H9 (cell line): ENCODE data around the gene FRMD1. TPM values are rescaled to one million over a fixed set of nuclear protein-coding genes. Genes with fewer than 3 reads are reported as not detected.

Experiments used
- DNase-seq: peaks from one replicate; pipeline ENCODE4 v3.0.0-alpha.2; 2017
- H2AFZ ChIP-seq: one replicate; pipeline ENCODE4 v1.6.1; 2013; ENCODE audit warnings: mild to moderate bottlenecking, low read length, control low read depth, moderate library complexity
- H2AK5ac ChIP-seq: 2 replicates; pipeline ENCODE4 v1.6.1; 2013; ENCODE audit warnings: low read length, control low read depth, mixed read lengths; ENCODE audit not compliant: insufficient read length
- H2BK120ac ChIP-seq: one replicate; pipeline ENCODE4 v1.6.1; 2013; ENCODE audit warnings: low read depth, mild to moderate bottlenecking, low read length, control low read depth, inconsistent platforms; ENCODE audit not compliant: poor library complexity, severe bottlenecking
- H2BK12ac ChIP-seq: 2 replicates; pipeline ENCODE4 v1.6.1; 2013; ENCODE audit warnings: low read length, control low read depth, mixed read lengths, low read depth; ENCODE audit not compliant: insufficient read length
- H2BK15ac ChIP-seq: 2 replicates; pipeline ENCODE4 v1.6.1; 2013; ENCODE audit warnings: low read depth, low read length, control low read depth
- H2BK20ac ChIP-seq: one replicate; pipeline ENCODE4 v1.6.1; 2013; ENCODE audit warnings: low read depth, mild to moderate bottlenecking, low read length, control low read depth, inconsistent platforms; ENCODE audit not compliant: poor library complexity, severe bottlenecking
- H2BK5ac ChIP-seq: 2 replicates; pipeline ENCODE4 v1.6.1; 2013; ENCODE audit warnings: low read length, control low read depth, mixed read lengths; ENCODE audit not compliant: insufficient read length
- H3K14ac ChIP-seq: 2 replicates; pipeline ENCODE4 v1.6.1; 2013; ENCODE audit warnings: low read length, control low read depth; ENCODE audit not compliant: insufficient read depth
- H3K18ac ChIP-seq: 2 replicates; pipeline ENCODE4 v1.6.1; 2013; ENCODE audit warnings: low read depth, mild to moderate bottlenecking, mixed read lengths, low read length, control low read depth; ENCODE audit not compliant: insufficient read length
- H3K23ac ChIP-seq: 2 replicates; pipeline ENCODE4 v1.6.1; 2013; ENCODE audit warnings: low read length, control low read depth, mixed read lengths, low read depth; ENCODE audit not compliant: insufficient read length
- H3K23me2 ChIP-seq: 2 replicates; pipeline ENCODE4 v1.6.1; 2013; ENCODE audit warnings: low read depth, mild to moderate bottlenecking, mixed read lengths, low read length, control low read depth; ENCODE audit not compliant: insufficient read length, poor library complexity, severe bottlenecking
- H3K27ac ChIP-seq: 2 replicates; pipeline ENCODE4 v1.5.1; 2013; ENCODE audit warnings: low read length, control low read depth, mixed read lengths, low read depth; ENCODE audit not compliant: insufficient read length
- H3K27me3 ChIP-seq: 2 replicates; pipeline ENCODE4 v1.6.1; 2013; ENCODE audit warnings: low read length, control low read depth, inconsistent platforms; ENCODE audit not compliant: insufficient read depth
- H3K4ac ChIP-seq: 2 replicates; pipeline ENCODE4 v1.6.1; 2013; ENCODE audit warnings: low read depth, mild to moderate bottlenecking, control low read depth, inconsistent platforms, low read length, moderate library complexity
- H3K4me1 ChIP-seq: 2 replicates; pipeline ENCODE4 v1.6.1; 2013; ENCODE audit warnings: low read length, control low read depth, inconsistent platforms; ENCODE audit not compliant: insufficient read depth
- H3K4me2 ChIP-seq: 2 replicates; pipeline ENCODE4 v1.6.1; 2013; ENCODE audit warnings: low read length, control low read depth, mixed read lengths; ENCODE audit not compliant: insufficient read length, insufficient read depth
- H3K56ac ChIP-seq: 2 replicates; pipeline ENCODE4 v1.6.1; 2013; ENCODE audit warnings: low read depth, mild to moderate bottlenecking, mixed read lengths, low read length, control low read depth; ENCODE audit not compliant: insufficient read length
- H3K79me1 ChIP-seq: 2 replicates; pipeline ENCODE4 v1.6.1; 2013; ENCODE audit warnings: low read depth, mild to moderate bottlenecking, moderate library complexity, low read length, control low read depth, inconsistent platforms; ENCODE audit not compliant: insufficient read depth, poor library complexity, severe bottlenecking
- H3K79me2 ChIP-seq: 2 replicates; pipeline ENCODE4 v1.6.1; 2013; ENCODE audit warnings: low read length, control low read depth, inconsistent platforms; ENCODE audit not compliant: insufficient read depth
- H3K9ac ChIP-seq: 2 replicates; pipeline ENCODE4 v1.6.1; 2013; ENCODE audit warnings: low read length, control low read depth, mixed read lengths; ENCODE audit not compliant: insufficient read length; ENCODE audit errors: extremely low read depth
- H3K9me3 ChIP-seq: one replicate; pipeline ENCODE4 v1.6.1; 2013; ENCODE audit warnings: low read depth, low read length, inconsistent platforms; ENCODE audit not compliant: control insufficient read depth
- H3T11ph ChIP-seq: one replicate; pipeline ENCODE4 v1.6.1; 2013; ENCODE audit warnings: mild to moderate bottlenecking, low read length, control low read depth, inconsistent platforms
- H4K20me1 ChIP-seq: one replicate; pipeline ENCODE4 v1.6.1; 2013; ENCODE audit not compliant: control insufficient read depth, insufficient read length, insufficient read depth
- H4K5ac ChIP-seq: 2 replicates; pipeline ENCODE4 v1.6.1; 2013; ENCODE audit warnings: low read depth, mild to moderate bottlenecking, mixed read lengths, low read length, control low read depth; ENCODE audit not compliant: insufficient read length
- H4K8ac ChIP-seq: replicated peaks from 2 replicates; pipeline ENCODE4 v1.6.1; 2013; ENCODE audit warnings: low read length, control low read depth, mixed read lengths, low read depth; ENCODE audit not compliant: insufficient read length
- H4K91ac ChIP-seq: 2 replicates; pipeline ENCODE4 v1.6.1; 2013; ENCODE audit warnings: low read depth, mild to moderate bottlenecking, moderate library complexity, mixed read lengths, low read length, control low read depth; ENCODE audit not compliant: insufficient read length
- H3K27ac Mint-ChIP-seq, 3 experiments: 2 replicates in 2 of 3; 3 replicates in 1 of 3; pipeline ENCODE4 v1.8.0; 2020 to 2021; ENCODE audit warnings: mixed read lengths in 3 of 3, mild to moderate bottlenecking in 1 of 3, moderate library complexity in 1 of 3
- H3K27me3 Mint-ChIP-seq: 2 replicates; pipeline ENCODE4 v1.8.0; 2021; ENCODE audit warnings: low read depth, mild to moderate bottlenecking, moderate library complexity, mixed read lengths
- H3K36me3 Mint-ChIP-seq, 3 experiments: 2 replicates in 2 of 3; 3 replicates in 1 of 3; pipeline ENCODE4 v1.8.0; 2020 to 2021; ENCODE audit warnings: low read depth in 3 of 3, mixed read lengths in 3 of 3; ENCODE audit not compliant: insufficient read depth in 1 of 3
- H3K4me1 Mint-ChIP-seq, 2 experiments: 2 replicates each; pipeline ENCODE4 v1.8.0; 2020; ENCODE audit warnings: mixed read lengths in 2 of 2
- H3K4me3 Mint-ChIP-seq, 2 experiments: 2 replicates in 1 of 2; 3 replicates in 1 of 2; pipeline ENCODE4 v1.8.0; 2020 to 2021; ENCODE audit warnings: mild to moderate bottlenecking in 2 of 2, mixed read lengths in 2 of 2, moderate library complexity in 1 of 2
- H3K9me3 Mint-ChIP-seq, 2 experiments: 2 replicates in 1 of 2; 3 replicates in 1 of 2; pipeline ENCODE4 v1.8.0; 2020; ENCODE audit warnings: mild to moderate bottlenecking in 2 of 2, mixed read lengths in 2 of 2, moderate library complexity in 1 of 2
- WGBS: extraction: QIAGEN DNeasy Blood & Tissue Kit; methylation state at CpG from one replicate; pipeline ENCODE4 v1.1.7; 2013; ENCODE audit warnings: missing lambda C conversion rate, low lambda C conversion rate, mixed read lengths; ENCODE audit not compliant: insufficient read length; ENCODE audit errors: extremely low coverage; 5-methylcytosine and 5-hydroxymethylcytosine counted together
- total RNA-seq: library from RNA; stranded (reverse); gene quantifications from 2 replicates; pipeline ENCODE4 v1.2.1, GENCODE V29; 2021
- TF ChIP-seq, protein P1 (sequence below): fragments of 200-600 bp; sonication (generic); conservative IDR thresholded peaks from 3 replicates; pipeline ENCODE4 v1.8.0; 2021; ENCODE audit warnings: antibody characterized with exemption, mild to moderate bottlenecking

FRMD1 gene
- total RNA-seq, 1 experiment from 2014 or later = not detected

DNA sequence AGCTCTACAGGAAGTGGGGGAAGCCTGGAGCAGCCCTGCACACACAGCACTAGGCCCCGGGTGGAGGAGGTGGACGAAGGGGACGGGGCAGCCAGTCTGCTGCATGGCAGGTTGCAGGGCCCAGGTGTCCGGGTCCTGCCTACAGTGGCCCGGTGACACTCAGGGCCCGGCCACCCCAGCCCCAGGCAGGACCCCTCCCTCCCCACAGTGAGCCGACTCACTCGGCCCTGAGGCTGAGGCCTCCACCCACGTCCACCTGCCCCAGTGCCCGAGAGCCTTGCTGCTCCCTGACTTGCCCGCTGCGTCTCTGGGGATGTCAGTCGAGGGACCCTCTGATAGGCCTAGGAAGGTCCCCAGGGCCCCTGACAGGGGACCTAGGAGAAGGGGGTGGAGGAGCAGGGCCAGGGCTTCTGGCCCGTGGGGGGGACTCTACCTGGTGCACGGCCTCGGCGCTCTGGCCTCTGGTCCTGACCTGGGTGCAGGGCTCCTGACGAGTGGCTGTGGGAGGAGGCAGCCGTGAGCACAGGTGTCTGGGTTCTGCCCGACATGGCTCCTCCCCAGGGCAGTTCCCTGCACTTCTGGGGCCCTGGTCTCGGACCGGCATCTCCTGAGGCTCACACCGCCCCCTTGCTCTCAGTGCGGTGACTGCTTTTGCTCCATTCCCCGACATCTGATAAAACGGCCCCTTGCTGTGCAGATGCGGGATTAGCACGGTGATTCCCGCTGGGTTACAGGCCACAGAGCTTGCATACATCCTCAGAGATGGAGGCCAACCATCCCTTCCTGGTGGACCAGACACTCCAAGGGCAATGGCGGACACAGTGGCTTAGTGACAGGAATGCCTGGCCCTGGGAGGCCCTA lies 20.1 kb downstream of the FRMD1 start:
- H2BK120ac ChIP-seq = no peak overlapping the region
- no peak overlapping the region for H4K8ac ChIP-seq
- H3K9me3 ChIP-seq = no peaks in the 10 kb centered on the region
- H3K27me3 ChIP-seq = no peaks in the 10 kb centered on the region
- H3K79me2 ChIP-seq = no peaks in the 10 kb centered on the region
- no peak overlapping the region for H2BK5ac ChIP-seq
- H3K4ac ChIP-seq = no peak overlapping the region
- H2BK12ac ChIP-seq = no peak overlapping the region
- no peak overlapping the region for H3K56ac ChIP-seq
- Mint-ChIP-seq H3K4me3 (peak overlapping the region in 1 of 2 experiments; percentile 29; a peak in 2 of 5 replicates), H3K27ac (no peak overlapping the region; a peak in 1 of 7 replicates), H3K9me3 (no peaks in the 10 kb centered on the region), H3K36me3 (no peaks in the 10 kb centered on the region; a peak in 1 of 7 replicates), H3K4me1 (peaks cover 0 to 2% of the 10 kb centered on the region in 2 experiments; a peak in 1 of 4 replicates), H3K27me3 (no peaks in the 10 kb centered on the region; the same call in 1 of the 2 replicates)
- no CpG with 5 or more reads among the region's 30 CpGs for WGBS
- TF ChIP-seq, protein P1, sequence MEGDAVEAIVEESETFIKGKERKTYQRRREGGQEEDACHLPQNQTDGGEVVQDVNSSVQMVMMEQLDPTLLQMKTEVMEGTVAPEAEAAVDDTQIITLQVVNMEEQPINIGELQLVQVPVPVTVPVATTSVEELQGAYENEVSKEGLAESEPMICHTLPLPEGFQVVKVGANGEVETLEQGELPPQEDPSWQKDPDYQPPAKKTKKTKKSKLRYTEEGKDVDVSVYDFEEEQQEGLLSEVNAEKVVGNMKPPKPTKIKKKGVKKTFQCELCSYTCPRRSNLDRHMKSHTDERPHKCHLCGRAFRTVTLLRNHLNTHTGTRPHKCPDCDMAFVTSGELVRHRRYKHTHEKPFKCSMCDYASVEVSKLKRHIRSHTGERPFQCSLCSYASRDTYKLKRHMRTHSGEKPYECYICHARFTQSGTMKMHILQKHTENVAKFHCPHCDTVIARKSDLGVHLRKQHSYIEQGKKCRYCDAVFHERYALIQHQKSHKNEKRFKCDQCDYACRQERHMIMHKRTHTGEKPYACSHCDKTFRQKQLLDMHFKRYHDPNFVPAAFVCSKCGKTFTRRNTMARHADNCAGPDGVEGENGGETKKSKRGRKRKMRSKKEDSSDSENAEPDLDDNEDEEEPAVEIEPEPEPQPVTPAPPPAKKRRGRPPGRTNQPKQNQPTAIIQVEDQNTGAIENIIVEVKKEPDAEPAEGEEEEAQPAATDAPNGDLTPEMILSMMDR = peak; percentile 54
- H4K5ac ChIP-seq = no peak overlapping the region
- no peaks in the 10 kb centered on the region for H3K79me1 ChIP-seq
- H2BK15ac ChIP-seq = no peak overlapping the region
- H3K4me2 ChIP-seq = no peak overlapping the region
- no peak overlapping the region for H3K18ac ChIP-seq
- H3K4me1 ChIP-seq = no peaks in the 10 kb centered on the region
- no peak overlapping the region for H3T11ph ChIP-seq
- H2AFZ ChIP-seq = no peak overlapping the region
- H3K27ac ChIP-seq = no peak overlapping the region
- peak; percentile 70 for DNase-seq
- H4K91ac ChIP-seq = no peak overlapping the region
- peaks cover 2% of the 10 kb centered on the region for H4K20me1 ChIP-seq
- no peak overlapping the region for H3K23ac ChIP-seq
- H2BK20ac ChIP-seq = no peak overlapping the region
- no peaks in the 10 kb centered on the region for H3K23me2 ChIP-seq
- H3K9ac ChIP-seq = no peak overlapping the region
- H3K14ac ChIP-seq = no peak overlapping the region
- no peak overlapping the region for H2AK5ac ChIP-seq
